C4-2B (cell line): ENCODE data around the gene PCNX1.

Experiments
- H3K27ac ChIP-seq: fragments of 450-650 bp; 2 replicates; pipeline ENCODE4 v1.5.1; 2017
- ZFX ChIP-seq: fragments of 450-650 bp; IDR thresholded peaks from 2 replicates; pipeline ENCODE4 v1.6.1; 2017
- TF ChIP-seq, protein P1 (sequence below): fragments of 450-650 bp; conservative IDR thresholded peaks from 2 replicates; pipeline ENCODE4 v1.5.1; 2017; ENCODE audit warnings: mild to moderate bottlenecking

The PCNX1 gene

DNA sequence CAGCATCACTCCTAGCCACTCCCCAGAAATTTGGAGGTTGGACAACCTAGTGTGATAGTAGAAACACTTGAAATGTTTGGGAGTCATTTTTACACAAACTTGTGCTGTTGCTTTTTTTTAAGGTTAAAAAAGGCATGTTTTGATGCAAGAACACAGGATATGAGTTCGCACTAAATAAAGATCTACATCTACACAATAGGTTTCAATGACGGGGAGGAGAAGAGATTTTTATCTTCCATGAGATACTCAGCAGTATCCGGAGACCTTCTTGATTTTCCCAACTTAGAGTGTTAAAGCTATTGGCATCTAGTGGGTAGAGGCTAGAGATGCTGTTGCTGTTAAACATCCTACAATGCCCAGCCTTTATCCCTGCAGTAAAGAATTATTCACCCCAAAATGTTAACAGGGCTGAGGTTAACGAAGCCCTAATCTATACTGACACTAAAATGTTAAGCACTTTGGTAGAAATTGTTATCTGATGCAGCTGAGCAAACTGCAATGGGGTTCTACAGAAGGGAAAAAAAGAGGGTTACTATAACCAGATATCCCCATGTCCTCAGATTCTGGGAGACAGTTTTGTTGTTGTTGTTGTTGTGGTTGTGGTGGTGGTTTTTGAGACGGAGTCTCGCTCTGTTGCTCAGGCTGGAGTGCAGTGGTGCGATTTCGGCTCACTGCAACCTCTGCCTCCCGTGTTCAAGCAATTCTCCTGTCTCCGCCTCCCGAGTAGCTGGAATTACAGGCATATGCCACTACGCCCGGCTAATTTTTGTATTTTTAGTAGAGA is 14.0 kb upstream of the PCNX1 start:
- TF ChIP-seq, protein P1, sequence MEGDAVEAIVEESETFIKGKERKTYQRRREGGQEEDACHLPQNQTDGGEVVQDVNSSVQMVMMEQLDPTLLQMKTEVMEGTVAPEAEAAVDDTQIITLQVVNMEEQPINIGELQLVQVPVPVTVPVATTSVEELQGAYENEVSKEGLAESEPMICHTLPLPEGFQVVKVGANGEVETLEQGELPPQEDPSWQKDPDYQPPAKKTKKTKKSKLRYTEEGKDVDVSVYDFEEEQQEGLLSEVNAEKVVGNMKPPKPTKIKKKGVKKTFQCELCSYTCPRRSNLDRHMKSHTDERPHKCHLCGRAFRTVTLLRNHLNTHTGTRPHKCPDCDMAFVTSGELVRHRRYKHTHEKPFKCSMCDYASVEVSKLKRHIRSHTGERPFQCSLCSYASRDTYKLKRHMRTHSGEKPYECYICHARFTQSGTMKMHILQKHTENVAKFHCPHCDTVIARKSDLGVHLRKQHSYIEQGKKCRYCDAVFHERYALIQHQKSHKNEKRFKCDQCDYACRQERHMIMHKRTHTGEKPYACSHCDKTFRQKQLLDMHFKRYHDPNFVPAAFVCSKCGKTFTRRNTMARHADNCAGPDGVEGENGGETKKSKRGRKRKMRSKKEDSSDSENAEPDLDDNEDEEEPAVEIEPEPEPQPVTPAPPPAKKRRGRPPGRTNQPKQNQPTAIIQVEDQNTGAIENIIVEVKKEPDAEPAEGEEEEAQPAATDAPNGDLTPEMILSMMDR, result no peak
- no peak for TF ChIP-seq ZFX
- no peak overlapping the region for H3K27ac ChIP-seq

DNA sequence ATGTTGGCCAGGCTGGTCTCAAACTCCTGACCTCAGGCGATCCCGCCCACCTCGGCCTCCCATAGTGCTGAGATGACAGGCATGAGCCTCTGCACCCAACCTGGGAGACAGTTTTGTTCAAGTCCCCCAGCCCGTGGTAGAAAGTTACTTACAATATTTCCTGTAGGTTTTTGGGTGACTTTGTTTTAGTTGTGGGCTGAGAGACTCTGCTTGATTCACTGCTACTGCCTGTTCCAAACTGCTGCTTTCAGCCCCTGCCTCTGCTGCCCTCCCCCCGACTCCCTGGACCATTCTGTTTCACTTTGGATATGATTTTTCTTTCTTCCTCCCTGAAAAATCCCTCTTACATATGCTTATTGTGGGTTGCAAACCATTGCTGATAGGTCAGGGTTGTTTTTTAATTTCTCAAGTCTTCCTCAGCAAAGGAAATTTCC is 13.4 kb upstream of the PCNX1 start:
- no peak overlapping the region for H3K27ac ChIP-seq
- TF ChIP-seq, protein P1, result no peak
- no peak for TF ChIP-seq ZFX

DNA sequence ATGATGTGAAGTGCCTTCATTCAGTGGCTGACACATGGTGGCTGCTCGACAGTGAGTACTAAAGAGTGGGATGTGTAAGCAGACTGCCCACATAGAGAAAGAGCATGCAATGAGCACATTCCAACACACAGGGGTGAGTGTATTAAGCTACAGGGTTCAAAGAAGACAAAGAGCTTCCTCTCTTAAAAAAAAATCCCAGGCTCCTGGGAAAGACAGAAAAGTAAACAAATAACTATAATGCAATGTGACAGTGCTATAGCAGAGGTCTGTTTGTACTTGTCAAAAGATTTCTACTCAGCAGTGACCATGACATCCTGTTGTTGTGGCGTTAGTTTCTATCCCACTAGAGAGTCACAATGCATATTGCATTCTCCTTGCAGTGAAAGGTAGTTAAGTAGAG is 12.4 kb upstream of the PCNX1 start:
- no peak overlapping the region for H3K27ac ChIP-seq
- TF ChIP-seq, protein P1, result no peak
- no peak for TF ChIP-seq ZFX

DNA sequence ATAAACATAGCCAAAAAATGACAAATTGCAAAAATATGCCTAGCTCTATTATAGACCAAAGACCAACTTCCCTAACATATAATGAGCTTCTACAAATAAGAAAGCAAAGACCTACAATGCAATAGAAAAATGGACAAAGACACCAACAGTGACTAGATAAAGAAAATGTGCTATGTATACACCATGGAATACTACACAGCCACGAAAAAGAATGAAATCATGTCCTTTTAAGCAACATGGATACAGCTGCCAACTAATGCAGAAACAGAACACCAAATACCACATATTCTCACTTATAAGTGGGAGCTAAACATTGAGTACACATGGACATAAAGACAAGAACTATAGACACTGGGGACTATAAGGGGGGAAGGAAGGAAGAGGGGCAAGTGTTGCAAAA is 10.9 kb upstream of the PCNX1 start:
- no peak overlapping the region for H3K27ac ChIP-seq
- TF ChIP-seq ZFX, result no peak
- TF ChIP-seq, protein P1, result no peak

DNA sequence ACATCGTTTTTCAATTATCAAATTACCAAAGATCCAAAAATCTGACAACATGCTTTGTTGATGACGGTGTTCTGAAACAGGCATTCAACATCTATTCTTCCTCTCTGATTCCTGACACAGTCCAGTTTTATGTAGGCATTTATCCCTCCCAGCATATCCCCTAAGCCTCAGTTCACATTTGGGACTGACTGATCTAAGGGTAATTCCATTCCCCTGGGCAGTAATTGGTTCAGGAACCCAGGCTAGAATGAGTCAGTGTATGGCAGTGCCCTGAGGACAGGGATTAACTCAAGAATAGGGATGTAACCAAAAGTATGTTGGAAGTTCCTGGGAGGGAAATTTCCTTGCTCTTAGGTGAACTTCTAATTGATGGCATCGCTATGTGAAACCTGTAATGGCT is 10.3 kb upstream of the PCNX1 start:
- no peak for TF ChIP-seq ZFX
- TF ChIP-seq, protein P1, result no peak
- H3K27ac ChIP-seq, result no peak overlapping the region

DNA sequence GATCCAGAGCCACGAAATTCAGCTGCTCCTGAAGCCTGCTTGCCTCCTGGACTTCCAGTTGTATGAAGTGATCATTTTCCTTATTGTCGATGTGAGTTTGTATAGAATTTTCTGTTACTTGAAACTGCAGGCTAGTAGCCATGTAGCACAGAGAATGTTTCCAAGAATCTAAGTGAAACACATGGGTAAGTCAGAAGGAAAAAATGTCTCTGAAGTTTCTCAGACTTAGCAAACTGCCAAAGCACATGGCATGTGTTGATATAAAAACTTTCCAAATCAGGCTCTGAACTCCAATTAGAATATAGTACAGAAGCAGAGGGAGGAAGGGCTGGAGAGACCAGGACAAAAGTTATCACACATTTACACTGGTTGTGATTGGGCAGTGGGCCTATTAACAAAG is 9.8 kb upstream of the PCNX1 start:
- TF ChIP-seq, protein P1, result no peak
- H3K27ac ChIP-seq, result no peak overlapping the region

DNA sequence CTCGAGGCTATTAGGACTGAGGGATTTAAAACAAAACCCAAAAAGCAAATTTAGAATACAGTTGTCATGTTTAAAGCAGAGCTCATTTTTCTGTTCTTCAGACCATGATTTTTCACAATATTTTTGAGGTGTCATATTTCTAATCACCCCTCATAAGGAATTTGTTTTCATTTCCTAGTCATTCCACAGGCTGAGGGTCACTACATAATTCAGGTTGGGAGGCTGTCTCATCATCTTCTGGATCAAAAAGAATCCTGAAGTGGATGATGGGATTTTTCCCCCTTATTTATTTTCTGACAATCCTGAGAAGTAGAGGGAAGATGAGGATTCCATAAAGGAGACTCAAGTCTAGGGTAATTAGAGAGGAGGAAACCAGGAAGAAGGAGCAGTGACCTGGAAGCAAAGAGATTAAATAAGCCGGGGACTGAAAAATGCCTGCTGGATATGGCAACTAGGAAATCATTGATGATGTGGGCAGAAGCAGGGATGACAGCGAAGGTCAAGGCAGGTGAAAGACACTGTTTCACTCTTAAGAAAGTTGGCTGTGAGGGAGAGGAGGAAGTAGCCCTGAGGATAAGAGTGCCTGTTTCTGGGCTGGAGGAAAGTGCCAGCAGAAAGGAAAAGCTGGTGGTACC is 9.0 kb upstream of the PCNX1 start:
- no peak overlapping the region for H3K27ac ChIP-seq
- TF ChIP-seq, protein P1, result no peak
- TF ChIP-seq ZFX, result no peak
